ENCODE measurements around the gene CDX2.
"Not testable (repeated sequence)": the region's sequence is repeated elsewhere in the genome, so short reads cannot be mapped to it uniquely, and the experiment has no call there.

CDX2 gene

GRCh38 chr13:27964741-27965323, 4.3 kb downstream of the CDX2 start:
- no peak for DNase-seq (ENCODE audit: low spot score)

DNA sequence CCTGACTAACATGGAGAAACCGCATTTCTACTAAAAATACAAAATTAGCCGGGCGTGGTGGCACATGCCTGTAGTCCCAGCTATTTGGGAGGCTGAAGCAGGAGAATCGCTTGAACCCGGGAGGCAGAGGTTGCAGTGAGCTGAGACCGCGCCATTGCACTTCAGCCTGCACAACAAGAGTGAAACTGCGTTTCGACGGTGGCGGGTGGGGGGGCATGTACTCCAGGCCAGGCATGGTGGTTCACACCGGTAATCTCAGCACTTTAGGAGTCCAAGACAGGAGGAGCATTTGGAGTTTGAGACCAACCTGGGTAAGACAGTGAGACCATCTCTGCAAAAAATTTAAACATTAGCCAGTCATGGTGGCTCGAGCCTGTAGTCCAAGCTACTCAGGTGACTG, 4.9 kb downstream of the CDX2 start:
- not testable (repeated sequence) for DNase-seq (ENCODE audit: low spot score)

DNA sequence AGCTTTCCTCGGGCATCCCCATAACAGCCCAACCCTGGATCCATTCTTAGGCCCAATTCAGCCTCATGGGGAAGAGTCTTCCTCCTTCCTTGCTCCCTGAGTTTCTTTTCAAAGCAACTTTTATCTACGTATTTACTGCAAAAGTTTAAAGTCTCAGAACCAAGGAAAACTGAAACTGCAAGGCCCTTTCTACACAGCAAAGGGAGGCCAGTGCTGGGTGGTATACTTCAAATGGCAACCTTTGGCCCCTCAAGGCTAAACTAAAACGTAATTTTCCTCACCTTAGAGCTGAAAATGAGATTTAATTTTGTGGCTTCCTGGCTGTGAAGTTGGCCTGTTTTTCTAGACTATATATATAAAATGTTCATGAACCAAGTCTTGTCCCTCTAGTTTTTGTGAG, 5.6 kb downstream of the CDX2 start:
- DNase-seq (ENCODE audit: low spot score) = no peak

DNA sequence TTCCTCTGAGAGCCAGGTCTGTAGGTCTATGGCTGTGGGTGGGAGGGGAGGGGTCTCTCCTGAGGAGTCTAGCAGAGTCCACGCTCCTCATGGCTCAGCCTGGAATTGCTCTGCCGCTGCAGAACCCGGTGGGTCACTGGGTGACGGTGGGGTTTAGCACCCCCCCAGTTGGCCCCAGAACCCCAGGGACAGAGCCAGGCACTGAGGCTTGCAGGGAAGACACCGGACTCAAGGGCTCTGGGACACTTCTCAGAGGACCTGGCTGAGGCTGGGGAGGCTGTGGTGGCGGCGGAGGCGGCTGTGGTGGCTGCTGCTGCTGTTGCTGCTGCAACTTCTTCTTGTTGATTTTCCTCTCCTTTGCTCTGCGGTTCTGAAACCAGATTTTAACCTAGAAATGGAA, 6.1 kb downstream of the CDX2 start:
- DNase-seq (ENCODE audit: low spot score) = no peak

DNA sequence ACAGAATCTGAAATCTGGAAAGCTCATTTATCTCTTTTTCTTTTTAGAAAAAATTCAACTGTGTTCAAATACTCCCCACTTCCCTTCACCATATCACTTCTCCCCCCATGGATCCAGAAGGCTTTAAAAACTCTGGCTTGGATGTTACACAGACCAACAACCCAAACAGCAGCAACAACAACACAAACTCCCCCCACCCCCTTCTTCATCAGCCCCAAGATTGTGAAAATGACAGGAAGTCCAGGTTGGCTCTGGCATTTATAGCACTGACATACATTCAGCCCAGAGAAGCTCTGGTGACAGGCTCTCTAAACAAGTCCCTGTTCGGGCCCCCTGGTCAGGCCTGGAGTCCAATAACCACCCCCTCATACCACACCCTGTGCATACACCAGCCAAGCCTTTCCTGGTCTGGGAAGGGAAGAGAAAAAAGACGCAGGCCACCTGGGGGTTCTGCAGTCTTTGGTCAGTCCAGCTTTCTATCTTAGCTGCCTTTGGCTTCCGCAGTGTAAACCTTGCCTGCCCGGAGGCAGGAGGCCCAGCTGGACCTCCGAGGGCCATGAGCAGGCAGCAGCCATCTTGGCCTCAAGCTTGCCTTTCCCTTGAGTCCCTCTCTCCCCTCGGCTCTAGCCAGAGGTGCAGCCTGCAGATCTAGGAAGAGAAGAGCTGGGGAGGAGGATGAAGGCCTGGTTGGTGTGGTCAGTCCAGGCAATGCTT, 6.8 kb downstream of the CDX2 start:
- no peak for DNase-seq (ENCODE audit: low spot score)

DNA sequence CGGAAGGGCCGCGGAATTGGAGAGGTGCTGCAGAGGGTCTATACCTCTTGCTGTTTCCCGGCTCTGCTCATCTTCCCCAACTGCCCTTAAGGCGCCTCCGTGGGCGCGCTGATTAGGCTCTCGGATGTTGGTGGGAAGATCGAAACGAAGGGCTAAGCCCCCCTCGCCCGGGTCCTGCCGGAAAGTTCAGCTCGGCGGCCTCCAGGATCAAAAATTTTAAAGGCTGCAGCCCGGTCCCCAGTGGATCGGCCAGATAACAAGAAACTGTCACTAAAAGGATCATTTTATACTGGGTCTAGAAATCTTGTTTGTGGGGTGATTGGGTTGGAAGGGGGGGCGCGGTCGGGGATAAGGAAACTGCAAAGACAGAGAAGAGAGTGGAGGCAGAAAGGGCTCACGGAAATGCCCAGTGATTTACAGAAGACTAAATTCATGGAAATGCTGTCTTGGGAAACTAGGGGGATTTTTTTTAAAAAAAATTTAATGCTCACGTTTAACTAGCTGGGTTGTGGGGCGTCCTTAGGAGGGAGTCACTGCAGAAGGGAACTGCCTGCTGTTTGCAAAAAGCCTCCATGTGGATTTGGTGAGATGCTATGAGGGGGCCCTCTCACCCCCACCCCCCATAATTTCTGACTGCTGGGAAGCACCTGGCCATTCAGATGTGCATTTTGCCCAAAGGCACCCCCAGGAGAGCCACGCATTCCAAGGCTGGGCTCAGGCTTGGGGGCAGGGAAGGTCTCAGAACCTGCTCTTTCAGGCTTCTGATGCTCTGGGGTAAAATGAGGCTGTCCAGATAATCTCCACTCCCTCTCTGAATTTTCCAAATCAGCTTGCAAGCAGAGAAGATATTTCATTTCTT, 7.7 kb downstream of the CDX2 start:
- DNase-seq (ENCODE audit: low spot score) = no peak

DNA sequence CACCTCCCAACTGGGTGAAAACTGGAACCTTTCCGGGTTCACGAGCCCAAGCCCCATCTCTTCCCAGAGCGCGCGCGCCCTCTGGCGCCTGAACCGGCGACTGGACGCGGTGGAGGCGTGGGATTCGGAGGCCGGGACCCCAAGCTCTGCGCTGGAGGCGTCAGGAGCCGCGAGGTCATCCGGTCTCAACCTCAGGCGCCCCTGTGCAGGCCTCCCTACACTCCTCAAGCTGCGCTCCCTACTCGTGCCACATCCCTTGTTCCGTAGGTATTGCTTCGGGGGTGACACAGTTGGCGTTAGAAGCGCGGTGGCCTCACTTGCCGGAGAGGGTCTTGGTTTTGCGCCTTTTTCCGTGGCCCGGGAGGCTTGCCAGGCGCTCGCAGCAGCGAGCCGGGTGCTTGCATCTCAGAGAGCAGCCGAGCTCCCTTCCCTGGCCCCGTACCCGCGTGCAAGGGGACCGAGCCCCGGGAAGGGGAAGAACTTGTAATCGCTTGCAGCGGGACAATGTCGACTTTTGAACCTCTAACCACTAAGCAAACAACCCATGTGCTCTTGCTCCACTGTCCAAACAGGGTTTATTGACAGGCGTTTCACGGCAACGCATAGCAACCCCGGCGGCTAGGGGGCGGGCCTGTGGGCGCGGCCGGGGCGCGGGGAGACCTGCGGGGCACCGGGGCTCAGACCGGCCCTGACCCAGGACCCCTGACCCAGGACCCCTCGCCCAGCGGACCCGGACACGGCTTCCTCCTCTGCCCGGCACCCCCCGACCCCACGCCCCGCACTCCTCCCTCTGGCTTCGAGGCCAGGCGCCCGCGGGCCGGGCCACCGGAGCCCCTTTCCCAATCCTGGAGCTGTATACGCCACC, 8.5 kb downstream of the CDX2 start:
- DNase-seq (ENCODE audit: low spot score) = peak; percentile 65

- no peak for DNase-seq (ENCODE audit: low spot score)
Observed at GRCh38 chr13:27959976-27960361, 9.1 kb downstream of the CDX2 start.

DNA sequence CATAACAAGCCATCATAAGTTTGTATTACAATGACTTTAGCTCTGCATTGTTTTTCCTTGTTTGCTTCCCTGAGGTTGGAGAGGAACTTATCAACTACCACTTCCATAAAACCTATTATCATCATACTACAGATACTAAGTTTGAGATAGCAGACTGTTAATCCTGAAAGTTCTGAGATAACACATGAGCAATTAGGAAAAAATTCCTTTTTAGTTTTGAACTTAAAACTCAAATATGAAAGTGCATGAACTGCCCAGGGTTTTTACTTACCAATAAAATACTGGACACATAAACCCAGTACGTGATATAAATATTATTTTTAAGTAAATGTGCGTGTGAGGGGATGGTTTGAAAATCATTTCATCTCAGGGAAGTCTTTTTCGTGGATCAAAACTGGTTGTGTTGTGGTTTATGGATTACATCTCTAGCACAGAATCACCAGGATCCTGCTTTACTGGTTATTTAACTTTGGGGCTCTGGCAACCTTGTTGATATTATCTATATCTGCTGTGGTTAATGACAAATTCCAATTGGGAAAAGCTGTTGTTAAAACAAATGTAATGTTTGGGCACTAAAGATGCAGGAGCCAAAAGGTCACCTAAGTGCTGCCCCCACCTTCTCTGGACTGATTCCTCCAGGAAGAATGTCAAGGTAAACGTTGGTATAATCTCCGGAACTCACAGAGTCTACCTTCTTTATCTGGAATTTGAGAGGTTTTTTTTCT, 12.4 kb downstream of the CDX2 start:
- no peak for DNase-seq (ENCODE audit: low spot score)

- DNase-seq (ENCODE audit: low spot score) = no peak
Observed at GRCh38 chr13:27955014-27955591, 14.0 kb downstream of the CDX2 start.

GRCh38 chr13:27954406-27954851, 14.7 kb downstream of the CDX2 start:
- peak; percentile 56 for DNase-seq (ENCODE audit: low spot score)

DNA sequence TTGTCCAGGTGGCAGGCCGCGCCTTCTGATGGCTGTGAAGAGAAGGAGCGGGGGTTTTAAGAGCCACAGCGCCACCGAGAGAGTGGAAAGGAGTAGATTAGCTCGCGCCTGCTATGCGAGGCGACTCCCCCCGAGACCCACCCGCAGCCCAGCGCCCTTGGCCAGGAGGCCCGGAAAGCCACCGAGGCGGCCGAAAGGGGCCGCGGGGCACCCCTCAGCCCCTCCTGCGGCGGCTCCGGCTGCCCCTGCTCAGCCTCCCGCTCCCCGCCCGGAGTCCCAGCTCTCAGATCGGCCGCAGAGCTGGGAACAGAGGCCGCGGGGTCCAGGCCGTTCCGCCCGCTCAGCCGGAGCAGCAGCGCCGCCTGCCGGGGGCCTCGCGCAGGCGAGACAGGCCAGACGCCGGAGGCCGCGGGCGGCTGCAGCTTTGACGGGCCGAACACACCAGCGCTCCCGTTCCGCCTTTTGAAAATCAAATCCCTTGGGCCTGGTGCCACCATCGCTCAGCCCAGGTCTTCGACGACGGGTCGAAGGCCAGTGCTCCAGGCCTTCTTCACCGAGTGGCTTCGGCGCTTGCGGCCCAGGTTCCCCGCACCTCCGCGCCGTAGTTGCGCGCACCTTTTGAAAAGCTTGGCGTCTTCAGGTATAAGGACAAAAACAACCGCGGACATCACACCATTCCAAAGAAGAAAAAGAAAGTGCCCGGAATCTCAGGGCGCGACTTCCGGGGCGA, 15.3 kb downstream of the CDX2 start:
- DNase-seq (ENCODE audit: low spot score) = peak; percentile 96

DNA sequence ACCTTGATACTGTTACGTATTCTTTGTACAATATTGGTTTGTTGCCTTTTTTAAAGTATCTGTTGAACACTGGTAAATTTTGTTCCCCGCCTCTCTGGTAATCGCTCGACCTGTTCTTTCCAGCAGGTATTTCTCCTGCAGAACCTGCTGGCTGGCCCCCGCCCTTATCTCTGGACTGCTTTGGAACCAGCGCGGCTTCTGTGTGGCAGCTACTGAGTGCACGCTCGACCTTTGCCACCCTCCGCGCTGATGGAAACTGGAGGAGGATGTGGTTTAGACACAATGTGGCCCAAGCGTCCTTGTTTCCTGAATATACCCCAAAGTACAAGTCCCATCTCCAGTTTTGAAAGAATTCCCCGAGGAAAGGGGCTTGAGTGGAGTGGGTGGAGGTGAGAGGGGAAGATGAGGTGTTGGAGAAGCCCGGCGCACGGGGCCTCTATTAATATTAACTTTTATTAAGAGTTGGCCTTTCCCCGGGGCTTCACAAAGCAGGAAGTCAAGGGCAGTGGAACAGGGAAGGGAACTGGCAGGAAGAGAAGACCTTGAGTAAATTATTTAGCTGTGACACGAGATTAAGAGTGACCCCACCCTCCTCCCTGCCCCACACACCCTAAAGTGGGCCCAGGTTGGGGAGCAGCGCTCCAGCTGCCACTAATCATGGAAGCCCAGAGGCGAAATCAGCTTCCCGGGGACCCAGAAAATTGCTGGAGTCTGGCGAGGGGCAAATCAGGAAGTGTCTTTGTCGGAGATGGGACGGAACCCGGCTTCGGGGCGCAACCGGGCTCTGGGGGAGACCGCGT, 16.0 kb downstream of the CDX2 start:
- no peak for DNase-seq (ENCODE audit: low spot score)

DNA sequence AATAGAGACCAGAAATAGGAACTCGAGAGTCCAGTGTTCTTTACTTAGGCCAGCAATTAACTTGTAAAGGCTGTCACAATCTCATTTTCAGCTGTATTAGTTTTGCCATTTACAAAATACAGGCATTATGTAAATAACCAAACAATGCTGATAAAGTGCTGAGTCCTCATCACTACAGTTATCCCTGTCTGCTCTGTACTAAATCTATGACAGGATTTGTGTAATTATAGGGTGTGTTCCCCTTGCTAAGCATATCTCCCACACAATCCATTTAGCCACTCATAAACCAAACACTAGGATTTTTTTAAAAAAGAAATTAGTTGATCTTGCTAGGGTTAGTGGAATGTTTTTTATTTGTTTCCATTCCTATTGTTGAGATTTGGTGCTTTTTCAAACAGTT, 26.1 kb downstream of the CDX2 start:
- DNase-seq (ENCODE audit: low spot score) = no peak

- DNase-seq (ENCODE audit: low spot score) = no peak
Observed at GRCh38 chr13:27933580-27934328, 35.4 kb downstream of the CDX2 start.

DNA sequence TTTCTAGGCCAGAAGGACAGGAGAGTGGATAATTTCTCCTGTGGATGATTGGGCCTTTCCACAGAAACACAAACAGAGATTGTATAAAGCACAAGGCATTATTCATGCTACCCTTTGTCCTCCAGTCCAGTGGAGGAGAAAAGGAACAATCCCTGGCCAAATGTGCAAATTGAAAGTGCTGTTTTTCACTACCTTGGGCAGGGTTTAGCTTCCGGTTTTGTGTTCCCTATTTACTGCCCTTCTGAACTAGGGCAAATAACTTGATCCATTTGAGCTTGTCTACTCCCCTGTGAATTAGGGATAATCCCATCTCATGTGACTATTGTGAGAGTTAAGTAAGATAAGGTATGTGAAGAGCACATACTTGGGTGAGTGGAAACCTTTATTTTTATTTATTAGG, 36.0 kb downstream of the CDX2 start:
- no peak for DNase-seq (ENCODE audit: low spot score)

DNA sequence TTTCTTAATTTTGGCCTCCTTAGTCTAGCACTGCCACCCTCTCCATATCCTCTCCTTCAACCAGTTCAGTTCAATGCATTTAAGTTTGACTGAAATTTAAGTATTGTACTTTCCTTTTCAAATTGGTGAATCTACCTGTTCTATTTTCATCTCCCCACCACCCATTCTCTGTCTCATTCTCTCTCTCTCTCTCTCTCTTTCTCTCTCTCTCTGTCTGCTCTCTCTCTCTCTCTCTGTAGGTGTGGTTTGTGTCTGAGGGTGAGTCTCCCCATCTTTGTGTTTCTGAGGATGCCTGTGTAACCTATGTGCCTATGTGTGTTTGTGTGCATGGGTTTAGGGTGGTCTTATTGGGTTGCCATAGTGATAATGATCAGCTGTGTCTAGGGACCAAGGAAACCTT, 39.2 kb downstream of the CDX2 start:
- DNase-seq (ENCODE audit: low spot score) = no peak

DNA sequence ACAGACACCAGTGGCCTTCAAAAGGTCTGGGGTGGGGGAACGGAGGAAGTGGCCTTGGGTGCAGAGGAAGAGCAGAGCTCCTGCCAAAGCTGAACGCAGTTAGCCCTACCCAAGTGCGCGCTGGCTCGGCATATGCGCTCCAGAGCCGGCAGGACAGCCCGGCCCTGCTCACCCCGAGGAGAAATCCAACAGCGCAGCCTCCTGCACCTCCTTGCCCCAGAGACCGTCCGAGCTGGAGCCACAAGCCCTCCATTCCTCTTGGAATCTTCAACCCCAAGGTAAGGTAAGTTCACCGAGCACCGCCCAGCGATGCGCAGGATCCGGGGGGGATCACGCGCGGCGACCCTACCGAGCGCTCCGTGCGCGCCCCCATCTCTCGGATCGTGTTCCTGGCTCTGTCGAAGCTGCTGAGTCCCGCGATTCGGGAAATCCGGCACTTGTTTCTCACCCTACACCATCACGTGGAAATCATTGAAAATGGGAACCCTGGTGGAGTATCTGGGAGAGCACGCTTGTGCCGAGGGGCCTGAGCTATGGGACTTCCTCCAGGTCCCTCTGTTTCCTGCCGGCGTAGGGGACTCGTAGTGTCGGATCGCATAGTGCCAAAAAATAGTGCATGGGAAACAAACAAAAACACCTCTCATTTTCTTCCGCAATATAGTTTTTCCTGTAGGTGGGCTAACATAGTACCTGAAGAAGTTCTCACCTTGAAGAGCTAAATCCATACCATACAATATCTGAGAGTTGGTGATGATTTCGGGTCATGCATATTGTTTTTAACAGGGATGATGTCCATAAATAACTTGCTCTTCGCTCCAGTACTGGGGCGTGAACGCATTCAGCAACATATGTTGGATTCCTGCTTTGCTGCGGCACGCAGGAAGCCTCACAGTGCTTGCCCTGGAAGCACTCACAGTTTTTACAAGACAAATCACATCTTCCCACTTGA, 40.0 kb downstream of the CDX2 start:
- peak; percentile 35 for DNase-seq (ENCODE audit: low spot score)
